HUES6 (cell line): ENCODE results near the gene ANKRD39.
A peak's percentile ranks its signal among the peaks of the same experiment; 100 is the strongest.
"Not testable (repeated sequence)": the region's sequence is repeated elsewhere in the genome, so short reads cannot be mapped to it uniquely, and the experiment has no call there.

Experiments used
- H3K27ac ChIP-seq: 2 replicates; pipeline ENCODE4 v1.7.0; 2013; ENCODE audit warnings: low read depth, mild to moderate bottlenecking, low read length, inconsistent platforms
- H3K27me3 ChIP-seq: 2 replicates; pipeline ENCODE4 v1.6.1; 2013; ENCODE audit warnings: low read length; ENCODE audit not compliant: control insufficient read depth, insufficient read depth
- H3K36me3 ChIP-seq: 2 replicates; pipeline ENCODE4 v1.6.1; 2013; ENCODE audit warnings: low read length; ENCODE audit not compliant: control insufficient read depth, insufficient read depth
- H3K4me1 ChIP-seq: 2 replicates; pipeline ENCODE4 v1.6.1; 2013; ENCODE audit warnings: low read length; ENCODE audit not compliant: control insufficient read depth, insufficient read depth
- H3K4me3 ChIP-seq: 2 replicates; pipeline ENCODE4 v1.5.1; 2013; ENCODE audit warnings: low read depth, low read length
- H3K9ac ChIP-seq: one replicate; pipeline ENCODE4 v1.6.1; 2013; ENCODE audit warnings: mild to moderate bottlenecking, low read length
- H3K9me3 ChIP-seq: 2 replicates; pipeline ENCODE4 v1.6.1; 2013; ENCODE audit warnings: low read depth, low read length; ENCODE audit not compliant: control insufficient read depth, insufficient read depth

Gene ANKRD39

DNA sequence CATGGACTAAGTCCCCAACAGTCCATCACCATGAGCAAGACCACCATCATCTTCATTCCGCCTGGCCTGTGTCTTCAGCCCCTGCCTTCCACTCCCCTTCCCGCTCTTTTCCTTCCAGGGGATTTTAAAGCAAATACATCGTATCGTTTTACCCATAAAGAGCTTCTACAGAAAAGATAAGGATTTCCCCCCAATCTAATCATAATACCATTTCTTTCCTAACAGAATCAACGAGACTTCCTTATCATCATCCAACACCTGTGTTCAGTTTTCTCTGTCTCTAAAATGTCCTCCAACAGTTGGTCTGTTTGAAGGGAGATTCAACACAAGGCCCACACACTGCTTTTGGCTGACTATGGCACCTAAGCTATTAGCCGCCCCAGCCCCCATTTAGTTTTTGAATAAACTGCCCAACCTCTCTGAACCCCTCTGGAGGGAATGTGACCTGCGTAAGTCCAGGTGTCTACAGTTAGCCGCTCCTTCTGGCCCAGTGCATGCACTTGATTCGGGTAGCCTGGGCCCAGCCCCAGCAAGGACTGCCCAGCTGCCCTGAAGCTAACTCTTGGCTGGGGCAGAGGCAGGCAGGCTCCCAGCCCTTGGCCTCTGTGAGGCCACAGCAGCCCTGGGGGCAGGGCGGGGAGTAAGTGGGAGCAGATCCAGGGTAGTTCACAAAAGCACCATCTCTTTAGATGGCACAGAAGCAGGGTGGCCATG lies 37.4 kb upstream of the ANKRD39 start:
- no peak overlapping the region for H3K4me3 ChIP-seq
- H3K9me3 ChIP-seq, result no peaks in the 10 kb centered on the region
- H3K36me3 ChIP-seq, result no peaks in the 10 kb centered on the region
- no peak overlapping the region for H3K27ac ChIP-seq
- H3K9ac ChIP-seq, result no peak overlapping the region
- no peaks in the 10 kb centered on the region for H3K27me3 ChIP-seq
- peaks cover 43% of the 10 kb centered on the region for H3K4me1 ChIP-seq

DNA sequence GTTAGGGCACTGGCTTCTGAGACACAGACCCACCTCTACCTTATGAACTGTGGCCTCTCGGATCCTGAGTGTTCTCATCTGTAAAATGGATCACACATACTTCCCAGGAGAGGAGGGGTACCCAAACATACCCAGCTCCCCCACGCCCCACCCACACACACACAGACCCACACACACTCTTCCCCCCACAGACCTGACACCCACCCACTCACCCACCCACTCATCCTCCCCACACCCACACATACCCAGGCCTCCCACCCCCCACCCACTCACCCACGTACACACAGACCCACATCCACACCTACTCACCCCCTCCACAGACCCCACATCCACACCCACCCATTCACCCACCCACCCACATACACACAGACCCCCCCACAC lies 36.3 kb upstream of the ANKRD39 start:
- H3K4me3 ChIP-seq, result no peak overlapping the region
- H3K9me3 ChIP-seq, result no peaks in the 10 kb centered on the region
- no peaks in the 10 kb centered on the region for H3K36me3 ChIP-seq
- H3K27me3 ChIP-seq, result no peaks in the 10 kb centered on the region
- H3K9ac ChIP-seq, result no peak overlapping the region
- peaks cover 43% of the 10 kb centered on the region for H3K4me1 ChIP-seq
- H3K27ac ChIP-seq, result no peak overlapping the region

DNA sequence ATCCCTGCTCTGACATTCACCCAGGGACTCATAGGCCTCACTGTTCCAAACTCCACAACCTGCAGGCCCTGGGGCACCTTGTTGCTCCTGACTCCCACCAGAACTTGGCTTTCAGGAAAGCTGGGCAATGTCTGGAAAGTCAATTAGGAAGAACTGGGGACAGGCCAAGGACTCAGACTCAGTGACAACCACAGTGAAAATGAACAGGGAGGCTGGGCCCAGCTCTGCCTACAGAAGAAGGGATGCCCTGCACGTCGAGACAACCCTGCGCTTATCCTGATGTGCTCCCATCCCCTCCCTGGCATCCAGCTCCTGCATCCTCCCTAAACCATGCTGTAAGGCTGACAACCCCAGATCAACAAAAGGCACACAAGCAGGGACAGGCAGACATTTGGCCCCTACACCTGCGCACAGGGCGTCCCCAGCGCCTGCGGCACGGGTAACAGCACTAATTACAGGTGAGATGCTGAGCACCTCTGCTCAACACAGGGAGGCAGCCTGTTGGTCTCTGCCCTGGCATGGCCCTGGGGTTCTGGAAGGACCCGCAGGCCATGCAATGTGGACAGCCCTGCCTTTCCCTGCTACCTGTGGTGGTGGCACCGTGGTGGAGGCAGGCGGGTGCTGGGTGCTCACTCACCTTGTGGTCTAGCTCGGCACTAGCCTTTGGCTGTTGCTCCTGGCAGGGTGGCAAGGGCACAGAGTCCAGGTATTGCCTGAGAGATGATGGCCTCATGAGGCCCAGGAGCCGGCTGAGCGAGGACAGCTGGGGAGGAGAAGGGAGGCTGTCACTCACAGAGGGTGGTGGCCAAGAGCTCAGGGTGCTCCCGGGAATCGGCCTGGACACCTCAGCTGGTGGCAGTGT lies 35.7 kb upstream of the ANKRD39 start:
- H3K27ac ChIP-seq, result no peak overlapping the region
- H3K9ac ChIP-seq, result no peak overlapping the region
- no peaks in the 10 kb centered on the region for H3K27me3 ChIP-seq
- no peaks in the 10 kb centered on the region for H3K36me3 ChIP-seq
- H3K9me3 ChIP-seq, result no peaks in the 10 kb centered on the region
- H3K4me3 ChIP-seq, result no peak overlapping the region
- H3K4me1 ChIP-seq, result peaks cover 44% of the 10 kb centered on the region

DNA sequence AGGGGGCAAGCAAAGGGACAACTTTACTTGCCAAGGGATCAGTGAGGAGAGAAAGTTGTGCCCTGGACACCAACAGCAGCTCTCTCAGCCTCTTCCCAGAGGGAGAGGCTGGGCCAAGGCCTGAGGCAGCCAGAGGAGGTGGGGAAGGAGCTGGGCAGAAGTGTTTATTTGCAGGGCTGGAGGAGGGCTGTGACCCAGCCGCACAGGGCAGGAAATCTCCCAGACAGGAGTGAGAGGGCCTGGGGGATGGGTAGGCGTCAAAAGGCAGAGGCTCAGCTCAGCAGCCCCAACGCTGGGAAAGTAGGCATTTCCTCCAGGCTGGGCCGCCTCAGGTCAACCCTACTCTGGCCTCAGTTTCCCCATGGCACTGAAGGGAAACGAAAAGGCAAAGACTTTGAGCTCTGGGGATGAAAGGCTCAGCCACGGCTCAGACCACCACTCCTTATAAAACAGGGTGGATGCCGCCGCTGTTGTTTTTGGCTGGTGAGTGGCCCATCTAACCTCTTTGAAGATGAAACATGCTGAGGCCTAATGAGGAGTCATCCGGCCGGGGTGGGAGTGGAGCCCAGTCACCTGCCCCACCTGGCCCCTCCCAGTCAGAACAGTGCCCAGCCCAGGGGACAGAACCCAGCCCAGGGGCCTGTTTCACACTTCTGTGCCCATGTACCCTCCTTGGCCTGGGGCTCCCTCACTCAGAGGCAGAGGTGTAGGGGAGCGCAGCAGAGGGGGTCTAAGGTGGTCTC lies 33.9 kb upstream of the ANKRD39 start:
- Histone ChIP-seq H3K27ac (peak overlapping the region; percentile 13; the same call in 1 of the 2 replicates), H3K27me3 (no peaks in the 10 kb centered on the region), H3K4me3 (no peak overlapping the region), H3K9ac (peak overlapping the region; percentile 39), H3K36me3 (no peaks in the 10 kb centered on the region), H3K9me3 (no peaks in the 10 kb centered on the region), H3K4me1 (peaks cover 59% of the 10 kb centered on the region)

DNA sequence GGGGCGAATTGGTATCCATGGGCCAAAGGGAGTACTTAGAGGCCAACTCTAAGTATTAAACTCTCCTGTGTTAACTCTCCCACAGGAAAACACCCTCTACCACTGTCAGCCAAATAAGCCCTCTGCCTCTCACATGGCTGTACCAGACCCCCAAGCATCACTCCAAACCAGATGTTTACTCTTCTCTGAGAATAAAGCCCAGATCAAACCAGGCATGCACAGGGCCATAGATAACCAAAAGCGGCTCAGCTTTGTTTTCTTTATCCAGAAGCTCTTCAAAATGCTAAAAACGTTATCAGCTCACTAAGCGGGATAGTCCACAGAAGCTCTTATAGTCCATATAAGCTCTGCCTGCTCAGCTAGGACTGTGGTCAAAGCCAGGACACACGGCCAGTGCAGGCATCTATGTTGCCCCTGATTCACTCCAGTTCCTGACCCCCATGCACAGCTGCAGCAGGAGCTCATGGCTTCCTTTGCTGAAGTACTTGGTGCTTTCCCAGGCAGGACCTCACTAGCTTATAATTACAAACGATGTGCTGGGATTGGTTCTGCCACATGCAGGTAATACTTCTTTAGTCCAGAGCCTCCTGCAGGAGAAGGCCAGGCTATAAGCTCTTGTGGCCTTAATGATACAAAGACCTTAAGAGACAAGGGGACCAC lies 33.0 kb upstream of the ANKRD39 start:
- Histone ChIP-seq H3K9ac (peak overlapping the region; percentile 39), H3K4me1 (peaks cover 59% of the 10 kb centered on the region), H3K27ac (no peak overlapping the region; the same call in 1 of the 2 replicates), H3K9me3 (no peaks in the 10 kb centered on the region), H3K36me3 (no peaks in the 10 kb centered on the region), H3K4me3 (no peak overlapping the region), H3K27me3 (no peaks in the 10 kb centered on the region)

DNA sequence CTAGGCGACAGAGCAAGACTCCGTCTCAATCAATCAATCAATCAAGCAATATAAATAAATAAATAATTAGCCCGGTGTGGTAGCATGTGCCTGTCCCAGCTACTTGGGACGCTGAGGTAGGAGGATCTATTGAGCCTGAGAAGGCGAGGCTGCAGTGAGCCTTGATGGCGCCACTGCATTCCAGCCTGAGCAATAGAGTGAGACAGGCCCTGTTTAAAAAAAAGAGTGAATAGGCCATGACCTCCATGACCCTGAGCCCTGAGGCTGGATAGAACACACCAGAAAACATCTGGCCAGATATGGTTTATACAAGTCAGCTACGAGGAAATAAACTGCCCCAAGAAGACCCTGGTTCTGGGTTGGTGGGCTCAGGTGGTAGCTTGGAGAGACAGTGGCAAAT lies 32.4 kb upstream of the ANKRD39 start:
- no peaks in the 10 kb centered on the region for H3K27me3 ChIP-seq
- H3K9ac ChIP-seq, result no peak overlapping the region
- no peaks in the 10 kb centered on the region for H3K36me3 ChIP-seq
- peaks cover 59% of the 10 kb centered on the region for H3K4me1 ChIP-seq
- no peaks in the 10 kb centered on the region for H3K9me3 ChIP-seq
- no peak overlapping the region for H3K27ac ChIP-seq
- H3K4me3 ChIP-seq, result no peak overlapping the region

DNA sequence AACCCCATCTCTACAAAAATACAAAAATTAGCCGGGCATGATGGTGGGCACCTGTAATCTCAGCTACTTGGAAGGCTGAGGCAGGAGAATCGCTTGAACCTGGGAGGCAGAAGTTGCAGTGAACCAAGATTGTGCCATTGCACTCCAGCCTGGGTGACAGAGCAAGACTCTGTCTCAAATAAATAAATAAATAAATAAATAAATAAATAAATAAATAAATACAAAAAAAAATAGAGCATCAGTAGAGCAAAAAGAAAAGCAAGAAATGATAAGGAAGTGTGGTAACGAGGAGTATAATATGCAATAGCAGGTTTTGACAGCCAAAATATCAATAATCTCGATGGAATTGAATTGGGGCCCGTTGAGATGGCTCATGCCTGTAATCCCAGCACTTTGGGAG lies 31.7 kb upstream of the ANKRD39 start:
- H3K4me3 ChIP-seq, H3K36me3 ChIP-seq, H3K9me3 ChIP-seq, H3K9ac ChIP-seq, H3K27me3 ChIP-seq, H3K27ac ChIP-seq: not testable (repeated sequence)
- H3K4me1 ChIP-seq, result peaks cover 61% of the 10 kb centered on the region

DNA sequence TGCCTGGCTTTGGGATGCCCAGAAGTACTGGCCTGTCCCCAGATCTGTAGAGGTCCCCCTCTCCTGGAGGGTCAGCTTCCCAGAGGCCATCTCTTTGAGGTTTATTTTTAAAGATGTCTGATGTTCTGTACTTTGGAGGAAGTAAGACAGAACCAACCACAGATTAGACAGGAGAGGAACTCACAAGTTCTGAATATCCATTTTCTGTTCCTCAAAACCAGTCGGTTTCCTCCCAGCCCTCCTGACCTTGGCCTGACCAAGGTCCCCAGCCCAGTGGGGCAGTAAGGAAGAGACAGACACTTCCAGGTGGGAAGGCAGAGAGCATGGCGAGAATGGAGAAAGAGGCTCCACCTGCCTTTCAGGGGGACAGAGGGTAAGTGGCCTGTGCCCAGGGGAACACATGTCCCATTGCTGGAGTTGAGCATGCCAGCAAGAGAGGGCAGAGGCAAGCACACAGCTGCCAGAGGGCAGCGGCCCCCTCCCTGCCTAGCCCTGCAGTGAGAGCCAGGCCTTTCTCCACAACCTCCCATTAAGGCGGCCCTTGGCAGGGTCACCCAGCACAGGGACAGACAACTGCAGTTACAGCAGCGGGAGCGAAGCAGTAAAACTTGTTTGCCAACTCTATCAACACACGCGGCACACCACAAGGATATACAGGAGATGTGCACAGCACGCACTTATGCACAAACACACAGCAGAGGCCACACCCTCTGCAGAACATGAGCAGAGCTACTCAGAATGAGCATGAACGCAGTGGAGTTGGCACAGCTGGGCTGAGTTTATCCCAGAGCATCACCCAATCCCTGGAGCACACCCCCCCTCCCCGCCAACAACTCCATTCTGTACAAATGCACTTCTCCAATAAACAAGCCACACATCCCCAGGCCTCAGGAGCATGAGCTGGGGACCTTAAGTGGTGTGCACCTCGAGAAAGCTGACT lies 30.5 kb upstream of the ANKRD39 start:
- no peaks in the 10 kb centered on the region for H3K36me3 ChIP-seq
- H3K9ac ChIP-seq, result no peak overlapping the region
- 0 out of 2 replicates have a peak, but pooled peaks cover 5% of the 10 kb centered on the region for H3K27me3 ChIP-seq
- H3K9me3 ChIP-seq, result no peaks in the 10 kb centered on the region
- peaks cover 73% of the 10 kb centered on the region for H3K4me1 ChIP-seq
- H3K4me3 ChIP-seq, result no peak overlapping the region
- no peak overlapping the region for H3K27ac ChIP-seq

DNA sequence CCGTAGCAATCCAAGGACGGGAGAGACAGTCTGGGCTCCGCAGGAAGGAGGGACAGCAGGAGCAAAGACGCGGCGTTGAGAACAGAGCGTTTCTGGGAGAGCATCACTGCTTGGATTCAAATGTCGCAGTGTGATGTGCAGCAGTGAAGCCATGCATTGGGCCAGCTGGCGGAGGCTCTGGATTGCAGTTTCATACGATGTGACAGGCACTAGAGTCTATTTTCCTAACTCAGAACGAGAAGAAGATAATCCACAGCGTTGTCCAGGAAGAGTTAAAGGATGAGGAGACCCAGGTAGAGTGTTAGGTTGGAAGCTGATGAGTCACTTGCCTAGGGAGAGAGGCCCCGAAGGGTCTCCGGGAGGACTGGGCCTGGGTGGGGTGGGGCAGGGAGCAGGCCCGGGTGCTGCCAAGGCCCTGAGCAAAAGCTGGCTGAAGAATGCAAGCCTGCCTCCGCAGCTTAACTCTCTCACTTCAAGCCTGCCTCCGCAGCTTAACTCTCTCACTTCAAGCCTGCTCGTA lies 29.7 kb upstream of the ANKRD39 start:
- no peaks in the 10 kb centered on the region for H3K9me3 ChIP-seq
- H3K4me3 ChIP-seq, result no peak overlapping the region
- H3K4me1 ChIP-seq, result peaks cover 79% of the 10 kb centered on the region
- H3K27me3 ChIP-seq, result 0 out of 2 replicates have a peak, but pooled peaks cover 5% of the 10 kb centered on the region
- H3K27ac ChIP-seq, result no peak overlapping the region
- no peaks in the 10 kb centered on the region for H3K36me3 ChIP-seq
- H3K9ac ChIP-seq, result no peak overlapping the region
